K562 (cell line): ENCODE measurements around the gene C1QTNF2. TPM values are rescaled to one million over a fixed set of nuclear protein-coding genes. Genes with fewer than 3 reads are reported as not detected.
A peak's percentile ranks its signal among the peaks of the same experiment; 100 is the strongest.

ENCODE experiments used
- ATAC-seq: fragments of 200-7000 bp; cut with Tn5 transposase; 3 replicates; pipeline ENCODE4 v1.9.1; 2020; ENCODE audit warnings: moderate library complexity
- BruUV-seq: library from RNA; stranded (reverse); fragments of 400-500 nt; replicated peaks from 2 replicates; lab custom pipeline; 2021; lab: Mats Ljungman, UMichigan
- CTCF ChIA-PET: fragments of 300-600 bp; formaldehyde crosslinking; extraction: SDS; loops from one replicate; lab custom pipeline; 2021; ENCODE audit warnings: low intra/inter-chr PET ratio; lab: Yijun Ruan, JAX
- POLR2A ChIA-PET: fragments of 300-600, 350-650 bp; sonication (Branson Sonifier 250); formaldehyde crosslinking; extraction: SDS; loops from one replicate; lab custom pipeline; 2021; ENCODE audit warnings: antibody characterized with exemption, inconsistent platforms; lab: Yijun Ruan, JAX
- DNase-seq, 4 experiments: peaks; one replicate each; pipeline versions ENCODE4 v3.0.0 to v3.0.0-alpha.2; 2011 to 2018; ENCODE audit warnings: low spot score in 3 of 4, mixed read lengths in 3 of 4; ENCODE audit errors: extremely low read depth in 1 of 4
- FAIRE-seq: peaks from 2 replicates; lab custom pipeline; 2011; peaks lifted over from hg19 to GRCh38; lab: Jason Lieb, UNC
- H2AFZ ChIP-seq: 2 replicates; pipeline ENCODE4 v1.6.0; 2011; ENCODE audit warnings: low read depth, low read length, control low read depth, inconsistent platforms
- H3K27ac ChIP-seq: fragments of 200-600 bp; 3 replicates; pipeline ENCODE4 v1.8.0; 2011; ENCODE audit warnings: low read depth, mild to moderate bottlenecking, control low read depth, inconsistent platforms, low read length, moderate library complexity, mixed read lengths; ENCODE audit errors: extremely low read depth
- H3K27me3 ChIP-seq, 2 experiments: fragments of 300-600 bp in 1 of 2; 2 replicates in 1 of 2; 3 replicates in 1 of 2; pipeline versions ENCODE4 v1.6.0 to v1.8.0; 2011; ENCODE audit warnings: inconsistent platforms in 2 of 2, low read length in 2 of 2, mild to moderate bottlenecking in 1 of 2, mixed read lengths in 1 of 2, moderate library complexity in 1 of 2; ENCODE audit not compliant: control insufficient read depth in 2 of 2, insufficient read depth in 2 of 2
- H3K36me3 ChIP-seq: fragments of 300-600 bp; 3 replicates; pipeline ENCODE4 v1.8.0; 2011; ENCODE audit warnings: mild to moderate bottlenecking, low read length, inconsistent platforms; ENCODE audit not compliant: control insufficient read depth, insufficient read depth
- H3K4me1 ChIP-seq, 2 experiments: fragments of 200-600 bp in 1 of 2; replicated peaks in 1 of 2; 2 replicates in 1 of 2; 3 replicates in 1 of 2; pipeline versions ENCODE4 v1.5.1 to v1.8.0; 2011; ENCODE audit warnings: inconsistent platforms in 2 of 2, low read length in 2 of 2, mild to moderate bottlenecking in 1 of 2, mixed read lengths in 1 of 2, moderate library complexity in 1 of 2; ENCODE audit not compliant: control insufficient read depth in 2 of 2, insufficient read depth in 2 of 2
- H3K4me2 ChIP-seq: 2 replicates; pipeline ENCODE4 v1.6.1; 2011; ENCODE audit warnings: low read length, control low read depth, inconsistent platforms, mixed read lengths; ENCODE audit not compliant: insufficient read depth
- H3K4me3 ChIP-seq: fragments of 200-600 bp; sonication (generic), shearing (Covaris generic); 2 replicates; pipeline ENCODE4 v1.5.1; 2016; ENCODE audit warnings: control low read depth, inconsistent platforms
- H3K79me2 ChIP-seq: fragments of 200-600 bp; 3 replicates; pipeline ENCODE4 v1.8.0; 2011; ENCODE audit warnings: low read length, inconsistent platforms; ENCODE audit not compliant: control insufficient read depth, insufficient read depth
- H3K9ac ChIP-seq, 2 experiments: 2 replicates each; pipeline versions ENCODE4 v1.6.0 to v1.6.1; 2011; ENCODE audit warnings: low read depth in 2 of 2, low read length in 2 of 2, control low read depth in 1 of 2, inconsistent platforms in 1 of 2, mild to moderate bottlenecking in 1 of 2, mixed read lengths in 1 of 2; ENCODE audit not compliant: insufficient read depth in 1 of 2
- H3K9me1 ChIP-seq: one replicate; pipeline ENCODE4 v1.6.0; 2011; ENCODE audit warnings: inconsistent platforms, mild to moderate bottlenecking, low read length, moderate library complexity; ENCODE audit not compliant: control insufficient read depth, insufficient read depth
- H3K9me3 ChIP-seq: replicated peaks from 2 replicates; pipeline ENCODE4 v1.5.1; 2011; ENCODE audit warnings: low read depth, low read length, inconsistent platforms; ENCODE audit not compliant: control insufficient read depth, insufficient read depth
- H4K20me1 ChIP-seq: replicated peaks from 2 replicates; pipeline ENCODE4 v1.6.1; 2011; ENCODE audit warnings: low read length, inconsistent platforms, mixed read lengths; ENCODE audit not compliant: control insufficient read depth, insufficient read depth
- CREB1 ChIP-seq, 2 experiments: sonication (generic) in 1 of 2; formaldehyde crosslinking in 1 of 2; IDR thresholded peaks; 2 replicates each; pipeline versions ENCODE4 v1.6.1 to v1.8.0; 2012 to 2022; ENCODE audit warnings: inconsistent platforms in 1 of 2, mild to moderate bottlenecking in 1 of 2, missing genetic modification reagents in 1 of 2, moderate library complexity in 1 of 2
- CXXC5 ChIP-seq: fragments of 250-450 bp; sonication (Bioruptor Pico); IDR thresholded peaks from 2 replicates; pipeline ENCODE4 v1.8.0; 2022; ENCODE audit warnings: inconsistent platforms, mild to moderate bottlenecking, moderate library complexity
- E2F8 ChIP-seq: fragments of 450-650 bp; IDR thresholded peaks from 2 replicates; pipeline ENCODE4 v1.7.1; 2018; ENCODE audit warnings: mild to moderate bottlenecking, low read depth; ENCODE audit not compliant: partially characterized antibody
- HDAC8 ChIP-seq: fragments of 450-650 bp; IDR thresholded peaks from 2 replicates; pipeline ENCODE4 v1.6.1; 2016; ENCODE audit warnings: mild to moderate bottlenecking, missing genetic modification characterization, moderate library complexity, missing compliant biosample characterization
- NEUROD1 ChIP-seq: fragments of 150-350 bp; IDR thresholded peaks from 2 replicates; pipeline ENCODE4 v1.6.1; 2014; ENCODE audit warnings: borderline replicate concordance, low read length, low read depth; ENCODE audit not compliant: partially characterized antibody
- SNAPC5 ChIP-seq: fragments of 250-450 bp; sonication (Bioruptor Pico); IDR thresholded peaks from 2 replicates; pipeline ENCODE4 v1.8.0; 2021; ENCODE audit warnings: moderate library complexity, mild to moderate bottlenecking, inconsistent platforms
- TAF1 ChIP-seq: IDR thresholded peaks from 2 replicates; pipeline ENCODE4 v1.6.1; 2011; ENCODE audit warnings: mild to moderate bottlenecking, low read length, moderate library complexity; ENCODE audit not compliant: insufficient read depth, control insufficient read depth, severe bottlenecking; ENCODE audit errors: extremely low read depth
- TAF7 ChIP-seq: fragments of 450-650 bp; IDR thresholded peaks from 2 replicates; pipeline ENCODE4 v1.6.1; 2016; ENCODE audit warnings: missing genetic modification characterization, missing compliant biosample characterization
- TRIM25 ChIP-seq: fragments of 450-650 bp; IDR thresholded peaks from 2 replicates; pipeline ENCODE4 v1.7.0; 2016; ENCODE audit warnings: borderline replicate concordance
- ZNF639 ChIP-seq, 2 experiments: fragments of 200-800 bp in 1 of 2; sonication (Bioruptor generic) in 1 of 2; sonication (generic) in 1 of 2; formaldehyde crosslinking in 1 of 2; IDR thresholded peaks in 1 of 2; conservative IDR thresholded peaks in 1 of 2; 2 replicates each; pipeline versions ENCODE4 v1.5.0 to v1.6.1; 2016 to 2020; ENCODE audit warnings: missing compliant biosample characterization in 1 of 2, missing genetic modification characterization in 1 of 2, missing genetic modification reagents in 1 of 2
- ZNF668 ChIP-seq: fragments of 250-450 bp; sonication (Bioruptor Pico); IDR thresholded peaks from 2 replicates; pipeline ENCODE4 v1.8.0; 2022; ENCODE audit warnings: mild to moderate bottlenecking, inconsistent platforms
- ZNF764 ChIP-seq: fragments of 250-450 bp; sonication (Bioruptor Pico); IDR thresholded peaks from 2 replicates; pipeline ENCODE4 v1.4.0; 2020; ENCODE audit warnings: low read depth, mild to moderate bottlenecking, moderate library complexity
- ZNF766 ChIP-seq: fragments of 200-800 bp; sonication (Bioruptor generic); conservative IDR thresholded peaks from 2 replicates; pipeline ENCODE4 v1.6.1; 2016; ENCODE audit warnings: missing genetic modification characterization, missing compliant biosample characterization
- WGBS: fragments of 100-300 bp; shearing (Covaris generic); methylation state at CpG from one replicate; pipeline ENCODE4 v1.1.6; 2016; ENCODE audit warnings: low coverage, mixed read lengths; ENCODE audit not compliant: insufficient coverage; ENCODE audit errors: missing lambda C conversion rate; 5-methylcytosine and 5-hydroxymethylcytosine counted together
- in situ Hi-C: fragments of 300-500 bp; cut with MboI; formaldehyde crosslinking; loops from 4 replicates; pipeline ENCODE4 v1.15.0; 2018; ENCODE audit warnings: inconsistent platforms, mixed read lengths
- intact Hi-C: fragments of 100-400 bp; cut with micrococcal nuclease; formaldehyde crosslinking; loops from 2 replicates; pipeline ENCODE4 v1.14.2; 2022
- polyA plus RNA-seq, 8 experiments: library from polyadenylated mRNA; depleted of rRNA in 4 of 8; stranded (reverse) in 5 of 8; unstranded in 3 of 8; fragments of >200 nt; fragmentation: Nextera tagmentation in 2 of 8; fragmentation: Illumina TruSeq in 1 of 8; extraction: Ambion mirVana in 2 of 8; extraction: Trizol in 1 of 8; gene quantifications; 2 replicates each; pipeline versions ENCODE4 v1.2.1 to v1.2.3, GENCODE V29; 2011 to 2014; ENCODE audit warnings: inconsistent platforms in 1 of 8, missing spikeins in 1 of 8
- total RNA-seq, 7 experiments: library from RNA; depleted of rRNA in 6 of 7; stranded (reverse); fragments of >200 nt in 6 of 7; fragmentation: Illumina TruSeq in 2 of 7; extraction: Trizol in 2 of 7; gene quantifications; 2 replicates each; pipeline versions ENCODE4 v1.2.1 to v1.2.3, GENCODE V29; 2011 to 2021; ENCODE audit warnings: low replicate concordance in 1 of 7

C1QTNF2 gene
- total and polyA plus RNA-seq, 9 of the 15 experiments (the other 6 are each of a cell fraction or from before 2014, with no cell fraction given) = not detected

GRCh38 chr5:160399402-160400353, 29.3 kb upstream of the C1QTNF2 start, which contains the start of gene FAM200C:
Gene FAM200C (minus strand): TSS chr5:160400054. CDS start chr5:160395490, 4,564 bp downstream.
- Histone ChIP-seq H3K4me1 (no peaks in the 10 kb centered on the region; a peak in 1 of 5 replicates), H3K36me3 (peaks cover 33% of the 10 kb centered on the region), H3K27ac (peak within 1 kb of the TSS; percentile 80), H3K79me2 (peaks cover 11% of the 10 kb centered on the region), H2AFZ (peak within 1 kb of the TSS; percentile 89), H3K27me3 (no peaks in the 10 kb centered on the region), H3K9me1 (no peaks in the 10 kb centered on the region), H3K9ac (peak within 1 kb of the TSS; percentile 90 to 93), H4K20me1 (no peaks in the 10 kb centered on the region), H3K9me3 (no peaks in the 10 kb centered on the region), H3K4me3 (peak within 1 kb of the TSS; percentile 64), H3K4me2 (peak within 1 kb of the TSS; percentile 97)
- POLR2A ChIA-PET = interaction anchor here (0.6 to 1.6 kb wide), 6 partner anchors 19 to 223 kb away, joined by 3 to 5 read pairs (median 4); partner anchors contain the start of gene SLU7
- DNase-seq (peak; percentile 93 to 99 (median 98)), FAIRE-seq (peak; percentile 91), ATAC-seq (peak; percentile 96)
- TSS peak; percentile 65 for BruUV-seq
- in situ Hi-C loops = no loop called here
- CTCF ChIA-PET = no interaction called here
- 1% methylated on average over 24 of the region's 41 CpGs for WGBS
- intact Hi-C loops = no loop called here
- TF ChIP-seq ZNF668 (CRISPR knock-in tag) (no peak), ZNF639 (CRISPR knock-in tag; conservative IDR thresholded peaks at IDR 0.05 in 1 of 2, IDR thresholded peaks at IDR 0.05 in 1 of 2) (no peak), TAF7 (tag) (peak; percentile 25; the same call in 1 of the 2 replicates), ZNF764 (CRISPR knock-in tag) (no peak), E2F8 (no peak), SNAPC5 (no peak), NEUROD1 (no peak), TAF1 (peak; percentile 68), HDAC8 (tag) (no peak), CXXC5 (CRISPR knock-in tag) (peak; percentile 72), ZNF766 (CRISPR knock-in tag) (no peak; the same call in 1 of the 2 replicates), TRIM25 (no peak), CREB1 (IDR thresholded peaks at IDR 0.05) (no peak), CREB1 (CRISPR knock-in tag; IDR thresholded peaks at IDR 0.05) (no peak)
